Measurements from ENCODE around the gene C15orf61.

GRCh38 chr15:67515557-67515956, 5.4 kb upstream of the C15orf61 start:
- no peak for TF ChIP-seq POLR2A (IDR thresholded peaks at IDR 0.05)
- TF ChIP-seq CTCF (IDR thresholded peaks at IDR 0.05 in 8 of 11, conservative IDR thresholded peaks at IDR 0.05 in 3 of 11) = no peak
- TF ChIP-seq POLR2AphosphoS5 (IDR thresholded peaks at IDR 0.05) = no peak

Measured in spleen (tissue), 7 donors.